Fibroblast of skin of right biceps (primary cell): Measurements from ENCODE around the gene RIC1.
"Not testable (repeated sequence)": the region's sequence is repeated elsewhere in the genome, so short reads cannot be mapped to it uniquely, and the experiment has no call there.

ENCODE experiments used
- DNase-seq: peaks from one replicate; pipeline ENCODE4 v3.0.0-alpha.2; 2013

Gene RIC1

GRCh38 chr9:5671711-5672353, 42.9 kb downstream of the RIC1 start:
- peak; percentile 4 for DNase-seq

- DNase-seq = peak; percentile 10
Measured at GRCh38 chr9:5675046-5675445, 46.1 kb downstream of the RIC1 start.

- DNase-seq = not testable (repeated sequence)
Measured at GRCh38 chr9:5683591-5683990, 54.7 kb downstream of the RIC1 start.

GRCh38 chr9:5684101-5684500, 55.2 kb downstream of the RIC1 start:
- no peak for DNase-seq

- peak; percentile 16 for DNase-seq
Measured at GRCh38 chr9:5688109-5688508, 59.2 kb downstream of the RIC1 start.

GRCh38 chr9:5690278-5690677, 61.4 kb downstream of the RIC1 start:
- DNase-seq = no peak

- no peak for DNase-seq
Measured at GRCh38 chr9:5695860-5696259, 67.0 kb downstream of the RIC1 start.

GRCh38 chr9:5696884-5697283, 68.0 kb downstream of the RIC1 start:
- DNase-seq = no peak

- DNase-seq = no peak
Measured at GRCh38 chr9:5698004-5698403, 69.1 kb downstream of the RIC1 start.

- peak; percentile 18 for DNase-seq
Measured at GRCh38 chr9:5698810-5699556, 70.1 kb downstream of the RIC1 start.

GRCh38 chr9:5708414-5708813, 79.5 kb downstream of the RIC1 start:
- peak; percentile 17 for DNase-seq

- peak; percentile 19 for DNase-seq
Measured at GRCh38 chr9:5712651-5713390, 83.9 kb downstream of the RIC1 start.

- DNase-seq = peak; percentile 33
Measured at GRCh38 chr9:5714501-5715401, 85.8 kb downstream of the RIC1 start.

GRCh38 chr9:5715548-5716127, 86.7 kb downstream of the RIC1 start:
- DNase-seq = no peak

- not testable (repeated sequence) for DNase-seq
Measured at GRCh38 chr9:5717434-5717833, 88.5 kb downstream of the RIC1 start.

GRCh38 chr9:5718296-5719032, 89.6 kb downstream of the RIC1 start:
- peak; percentile 78 for DNase-seq

GRCh38 chr9:5719100-5719926, 90.4 kb downstream of the RIC1 start:
- peak; percentile 66 for DNase-seq

- DNase-seq = no peak
Measured at GRCh38 chr9:5720151-5720550, 91.2 kb downstream of the RIC1 start.

- no peak for DNase-seq
Measured at GRCh38 chr9:5721279-5722087, 92.6 kb downstream of the RIC1 start.

- DNase-seq = not testable (repeated sequence)
Measured at GRCh38 chr9:5722679-5723078, 93.8 kb downstream of the RIC1 start.
